ENCODE measurements around the gene SSH2. TPM values are rescaled to one million over a fixed set of nuclear protein-coding genes. Genes with fewer than 3 reads are reported as not detected.

SSH2 gene
- total and polyA plus RNA-seq, 2 experiments from 2014 or later, result 9.9 to 12.7 TPM

GRCh38 chr17:29772981-29773380 is 157.0 kb downstream of the SSH2 start:
- Histone ChIP-seq H3K4me3 (no peak overlapping the region), H3K4me1 (ENCODE audit: insufficient read depth) (no peaks in the 10 kb centered on the region), H3K9me3 (ENCODE audit: low read depth) (no peaks in the 10 kb centered on the region), H3K4me2 (no peak overlapping the region), H4K20me1 (ENCODE audit: insufficient read depth, poor library complexity, severe bottlenecking) (no peaks in the 10 kb centered on the region), H3K36me3 (replicated peaks; ENCODE audit: insufficient read depth, low read depth) (no peaks in the 10 kb centered on the region), H3K27me3 (no peaks in the 10 kb centered on the region), H3K79me2 (no peaks in the 10 kb centered on the region), H3K9me2 (replicated peaks; ENCODE audit: insufficient read depth) (no peaks in the 10 kb centered on the region), H3K27ac (no peak overlapping the region), H2AFZ (no peak overlapping the region)
- WGBS (ENCODE audit: low lambda C conversion rate, missing lambda C conversion rate), result 95% methylated on average over 2 of the region's 2 CpGs
- TF ChIP-seq EZH2phosphoT487 (IDR thresholded peaks at IDR 0.05; ENCODE audit: low read depth, severe bottlenecking, unreplicated experiment) (no peak), EZH2 (IDR thresholded peaks at IDR 0.05; ENCODE audit: borderline replicate concordance) (no peak), CTCF (IDR thresholded peaks at IDR 0.05; ENCODE audit: poor library complexity) (no peak)
- DNase-seq (ENCODE audit: low spot score), result no peak

GRCh38 chr17:29771546-29771945 is 158.5 kb downstream of the SSH2 start:
- no peaks in the 10 kb centered on the region for H3K9me2 ChIP-seq (replicated peaks; ENCODE audit: insufficient read depth)

GRCh38 chr17:29769225-29769624 is 160.8 kb downstream of the SSH2 start:
- Histone ChIP-seq H3K27me3 (no peaks in the 10 kb centered on the region), H4K20me1 (ENCODE audit: insufficient read depth, poor library complexity, severe bottlenecking) (no peaks in the 10 kb centered on the region), H3K9me3 (ENCODE audit: low read depth) (no peaks in the 10 kb centered on the region), H3K4me2 (no peak overlapping the region), H3K79me2 (no peaks in the 10 kb centered on the region), H3K4me1 (ENCODE audit: insufficient read depth) (no peaks in the 10 kb centered on the region), H3K27ac (no peak overlapping the region), H2AFZ (no peak overlapping the region), H3K4me3 (no peak overlapping the region), H3K9me2 (replicated peaks; ENCODE audit: insufficient read depth) (no peaks in the 10 kb centered on the region), H3K36me3 (replicated peaks; ENCODE audit: insufficient read depth, low read depth) (no peaks in the 10 kb centered on the region)
- TF ChIP-seq EZH2 (IDR thresholded peaks at IDR 0.05; ENCODE audit: borderline replicate concordance) (no peak), CTCF (IDR thresholded peaks at IDR 0.05; ENCODE audit: poor library complexity) (no peak), EZH2phosphoT487 (IDR thresholded peaks at IDR 0.05; ENCODE audit: low read depth, severe bottlenecking, unreplicated experiment) (no peak)
- DNase-seq (ENCODE audit: low spot score), result no peak

More at GRCh38 chr17:29771546-29771945, 158.5 kb downstream of the SSH2 start:
- Histone ChIP-seq H3K27me3 (no peaks in the 10 kb centered on the region), H3K4me2 (no peak overlapping the region), H3K4me1 (ENCODE audit: insufficient read depth) (no peaks in the 10 kb centered on the region), H3K27ac (no peak overlapping the region), H3K4me3 (no peak overlapping the region), H3K36me3 (replicated peaks; ENCODE audit: insufficient read depth, low read depth) (no peaks in the 10 kb centered on the region), H3K79me2 (no peaks in the 10 kb centered on the region), H2AFZ (no peak overlapping the region), H3K9me3 (ENCODE audit: low read depth) (no peaks in the 10 kb centered on the region), H4K20me1 (ENCODE audit: insufficient read depth, poor library complexity, severe bottlenecking) (no peaks in the 10 kb centered on the region)
- TF ChIP-seq EZH2 (IDR thresholded peaks at IDR 0.05; ENCODE audit: borderline replicate concordance), result no peak
- no peak for TF ChIP-seq CTCF (IDR thresholded peaks at IDR 0.05; ENCODE audit: poor library complexity)
- TF ChIP-seq EZH2phosphoT487 (IDR thresholded peaks at IDR 0.05; ENCODE audit: low read depth, severe bottlenecking, unreplicated experiment), result no peak
- DNase-seq (ENCODE audit: low spot score), result no peak
- 72% methylated on average over 1 of the region's 1 CpG for WGBS (ENCODE audit: low lambda C conversion rate, missing lambda C conversion rate)

- Histone ChIP-seq H3K4me2 (no peak overlapping the region), H3K9me2 (replicated peaks; ENCODE audit: insufficient read depth) (no peaks in the 10 kb centered on the region), H3K4me3 (no peak overlapping the region), H3K9me3 (ENCODE audit: low read depth) (no peaks in the 10 kb centered on the region), H2AFZ (no peak overlapping the region), H3K4me1 (ENCODE audit: insufficient read depth) (no peaks in the 10 kb centered on the region), H4K20me1 (ENCODE audit: insufficient read depth, poor library complexity, severe bottlenecking) (no peaks in the 10 kb centered on the region), H3K79me2 (no peaks in the 10 kb centered on the region), H3K36me3 (replicated peaks; ENCODE audit: insufficient read depth, low read depth) (no peaks in the 10 kb centered on the region), H3K27me3 (no peaks in the 10 kb centered on the region), H3K27ac (no peak overlapping the region)
- TF ChIP-seq EZH2phosphoT487 (IDR thresholded peaks at IDR 0.05; ENCODE audit: low read depth, severe bottlenecking, unreplicated experiment) (no peak), CTCF (IDR thresholded peaks at IDR 0.05; ENCODE audit: poor library complexity) (no peak), EZH2 (IDR thresholded peaks at IDR 0.05; ENCODE audit: borderline replicate concordance) (no peak)
- no peak for DNase-seq (ENCODE audit: low spot score)
These were observed 163.2 kb downstream of the SSH2 start for GRCh38 chr17:29766796-29767327.
